Stimulated activated CD4-positive, alpha-beta T cell treated with anti-CD3 and anti-CD28 coated beads, Interleukin-15, amount 100 ng/mL, for 24 hours (primary cell): Measurements from ENCODE around the gene BFSP2.

Source experiments
- DNase-seq: peaks from one replicate; pipeline ENCODE4 v3.0.0-alpha.2; 2020

BFSP2 gene

DNA sequence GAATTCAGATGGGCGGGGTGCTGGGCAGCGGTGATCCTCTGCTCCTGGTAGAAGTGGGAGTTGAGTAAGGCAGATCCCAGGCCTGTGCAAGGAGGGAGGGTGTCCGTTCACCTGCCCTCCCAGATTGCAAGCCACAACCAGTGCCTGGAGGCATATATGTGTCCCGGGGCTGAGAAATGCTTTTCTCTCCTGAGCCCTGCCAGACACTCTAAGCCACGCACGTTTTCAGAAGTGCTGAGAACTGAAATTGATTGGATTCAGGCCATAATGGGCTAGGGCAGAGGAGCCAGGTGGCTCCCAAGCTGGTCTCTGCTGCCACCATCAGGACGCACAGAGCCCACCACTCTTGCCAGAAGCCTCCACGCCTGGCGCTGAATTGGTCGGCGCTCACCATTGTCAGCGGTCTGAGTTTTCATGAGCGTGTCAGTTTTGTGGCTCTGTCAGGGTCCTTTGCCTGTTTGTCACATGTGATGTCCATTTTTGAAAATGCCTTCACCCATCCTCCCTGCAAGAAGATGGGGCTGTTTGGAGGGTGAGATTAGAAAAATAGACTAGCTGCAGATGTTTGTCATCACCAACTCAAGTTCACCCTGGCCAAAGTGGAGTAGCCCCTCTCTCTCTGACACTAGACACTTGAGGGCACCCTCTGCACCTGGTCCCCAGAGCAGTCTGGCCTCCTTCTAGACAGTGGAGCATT lies 15.4 kb upstream of the BFSP2 start:
- DNase-seq = peak; percentile 52

DNA sequence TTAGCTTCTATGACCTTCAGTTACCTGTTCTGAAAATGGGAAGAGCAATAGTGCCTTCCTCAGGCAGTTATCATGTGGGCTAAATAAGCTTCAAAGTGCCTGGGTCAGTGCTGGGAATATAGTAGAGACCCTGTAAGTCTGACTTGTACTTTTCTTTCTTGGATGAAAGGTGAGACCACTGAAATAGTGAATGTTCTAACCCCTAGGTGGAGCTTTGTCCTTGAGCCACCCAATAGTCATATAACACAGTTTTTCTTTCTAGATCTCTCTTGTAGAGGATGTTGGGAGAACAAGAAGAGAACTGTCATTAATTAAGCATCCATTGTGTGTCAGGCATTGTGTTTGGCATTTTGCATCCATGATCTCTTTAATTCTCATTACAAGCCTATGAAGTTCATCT lies 13.0 kb upstream of the BFSP2 start:
- DNase-seq = no peak

DNA sequence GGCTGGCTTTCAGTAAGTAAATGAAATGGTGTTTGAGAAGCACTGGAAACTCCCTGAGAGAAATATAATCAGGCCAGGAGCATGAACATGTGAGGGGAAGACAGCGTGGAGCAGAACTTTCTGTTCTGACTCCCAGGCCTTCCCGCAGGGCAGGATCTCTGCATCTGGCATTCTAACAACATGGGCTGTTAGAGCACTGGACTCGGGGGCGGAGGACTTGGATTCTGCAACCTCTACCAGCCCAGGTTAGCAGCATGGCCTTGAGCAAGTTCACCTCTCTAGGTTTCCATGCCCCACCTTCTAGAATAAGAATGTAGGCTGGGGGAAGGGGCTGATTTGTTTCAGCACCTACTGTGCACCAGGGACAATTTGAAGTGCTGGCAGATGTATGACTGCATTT lies 12.5 kb upstream of the BFSP2 start:
- no peak for DNase-seq

DNA sequence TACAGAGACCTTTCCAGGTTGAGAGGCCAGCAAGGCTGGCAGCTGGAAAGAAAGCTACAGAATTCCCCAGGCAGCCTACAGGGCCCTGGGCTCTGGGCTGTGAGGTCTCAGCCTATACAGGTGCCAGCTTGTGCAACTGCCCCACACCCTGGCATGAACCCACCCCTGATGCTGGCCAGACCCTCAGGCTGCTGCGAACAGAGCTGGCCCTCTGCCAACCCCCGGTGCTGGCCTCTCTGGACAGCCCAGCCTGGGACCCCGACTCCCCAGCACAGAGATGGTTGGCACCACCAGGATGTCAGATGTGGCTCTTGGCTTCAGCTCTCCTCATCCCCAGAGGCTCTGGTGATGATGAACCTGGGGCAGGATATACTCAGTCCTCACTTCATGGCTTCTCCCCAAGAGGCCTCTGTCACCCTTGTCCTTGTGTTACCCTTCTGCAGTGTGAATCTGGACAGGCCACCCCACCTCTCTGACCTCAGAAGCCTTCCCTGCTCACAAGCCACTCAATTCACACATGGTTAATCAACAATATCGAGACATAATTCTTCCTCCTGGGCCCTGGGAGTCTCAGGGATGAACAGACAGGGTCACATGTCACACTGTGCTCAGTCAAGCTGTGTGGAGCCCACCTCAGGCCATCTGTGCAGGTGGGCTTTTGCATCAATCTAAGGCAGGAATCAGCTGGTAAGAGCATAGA lies 11.0 kb upstream of the BFSP2 start:
- no peak for DNase-seq

DNA sequence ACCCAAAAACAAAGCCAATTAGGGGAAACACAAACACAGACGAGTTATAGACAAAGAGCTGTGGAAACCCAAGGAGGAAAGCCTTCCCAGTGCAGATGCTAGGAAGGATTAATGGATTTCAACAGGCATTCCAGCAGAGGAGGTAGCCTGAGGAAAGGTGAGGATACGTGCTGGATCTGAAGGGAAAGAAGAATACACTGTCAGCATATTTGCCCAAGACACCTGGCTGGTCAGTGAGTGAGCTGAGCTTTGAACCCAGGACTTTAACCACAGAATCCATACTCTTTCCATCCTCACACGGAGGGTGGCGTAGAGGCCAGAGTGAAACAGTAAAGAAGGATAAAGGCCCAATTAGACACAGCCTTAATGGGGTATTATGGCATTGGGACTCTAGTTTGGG lies 9.1 kb upstream of the BFSP2 start:
- no peak for DNase-seq

DNA sequence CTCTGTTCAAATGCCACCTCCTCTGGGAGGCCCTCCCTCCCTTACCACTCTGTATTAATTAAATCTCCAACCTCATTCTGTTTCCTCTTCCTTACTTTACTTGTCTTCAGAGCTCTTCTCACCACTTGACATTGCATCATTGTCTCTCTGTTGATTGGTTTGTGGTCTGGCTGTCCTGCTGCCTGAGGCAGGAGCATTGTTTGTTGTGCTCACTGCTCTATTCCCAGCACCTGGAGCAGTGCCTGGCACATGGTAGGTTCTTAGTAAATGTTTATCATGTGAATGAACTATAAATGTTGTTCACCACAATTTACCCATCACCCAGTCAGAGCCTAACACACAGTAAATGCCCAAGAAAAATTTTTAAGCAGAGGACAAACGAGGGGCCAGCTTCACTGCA lies 6.7 kb upstream of the BFSP2 start:
- no peak for DNase-seq

DNA sequence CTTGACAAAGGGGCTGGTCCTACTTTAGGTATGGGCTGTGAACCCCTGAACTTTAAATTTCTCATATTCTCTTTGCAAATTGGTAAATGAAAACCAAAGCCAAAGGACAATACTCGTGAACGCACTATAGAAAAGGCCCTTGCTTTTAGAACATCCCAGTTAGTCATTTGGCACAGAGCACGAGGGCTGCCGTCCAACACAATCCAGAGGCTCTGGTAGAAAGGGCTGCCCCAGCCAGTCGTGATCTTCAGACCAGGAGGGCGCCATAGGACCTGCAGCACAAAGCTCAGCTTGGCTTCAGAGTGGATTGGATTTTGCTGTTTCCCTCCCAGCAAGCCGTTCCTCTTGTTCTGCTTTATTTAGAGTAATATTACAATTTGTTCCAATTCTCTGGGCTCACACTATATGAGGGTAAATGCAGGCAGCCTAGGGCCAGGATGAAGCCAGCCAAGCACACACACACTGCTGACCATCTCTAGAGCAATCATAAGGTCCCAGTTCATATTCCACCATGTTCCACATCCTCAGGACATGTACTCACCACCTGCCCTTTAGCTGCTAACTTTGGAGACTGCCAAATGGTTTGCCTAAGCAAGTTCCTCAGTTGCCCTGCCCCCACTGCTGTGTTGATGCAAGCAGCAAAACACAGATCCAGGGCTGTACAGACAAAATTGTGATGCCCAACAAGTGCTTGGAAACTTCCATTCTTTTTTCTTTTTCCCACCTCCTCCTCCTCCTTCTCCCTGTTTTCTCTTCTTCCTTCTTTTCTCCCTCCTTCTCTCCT lies 6.0 kb upstream of the BFSP2 start:
- DNase-seq = no peak

DNA sequence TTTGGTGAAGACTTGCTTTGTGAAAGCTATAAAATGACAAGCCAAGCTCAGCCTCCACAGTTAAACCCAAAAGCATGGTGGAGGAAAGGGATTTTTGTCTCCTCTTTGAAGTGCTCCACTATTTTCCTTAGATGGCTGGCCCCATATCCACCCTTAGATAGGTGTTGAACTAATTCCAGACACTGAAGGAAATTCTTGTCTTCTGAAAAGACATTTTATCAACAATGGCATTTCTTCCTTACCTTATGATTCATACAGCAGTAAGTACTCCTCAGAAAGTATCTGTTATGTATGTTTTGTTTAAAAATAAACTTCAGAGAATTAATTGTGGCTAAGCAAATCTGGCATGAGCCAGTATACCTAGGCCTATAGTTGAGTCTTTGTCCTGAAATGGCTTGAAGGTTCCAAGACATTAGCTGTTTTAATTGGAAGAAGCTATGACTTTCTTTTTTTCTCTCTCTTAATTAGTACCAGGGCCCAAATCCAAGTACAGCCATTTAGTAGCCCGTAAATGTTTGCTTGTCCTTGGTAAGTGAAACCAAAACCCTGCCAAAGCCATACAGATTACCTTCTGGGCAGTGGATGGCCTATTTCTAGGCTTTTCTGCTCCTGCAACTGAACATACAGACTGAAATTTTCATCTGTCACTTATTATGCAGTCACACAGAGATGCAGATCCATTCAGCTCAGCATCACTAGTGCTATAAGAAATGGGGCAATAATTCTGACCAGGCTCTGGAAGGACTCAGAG lies 5.1 kb upstream of the BFSP2 start:
- no peak for DNase-seq

DNA sequence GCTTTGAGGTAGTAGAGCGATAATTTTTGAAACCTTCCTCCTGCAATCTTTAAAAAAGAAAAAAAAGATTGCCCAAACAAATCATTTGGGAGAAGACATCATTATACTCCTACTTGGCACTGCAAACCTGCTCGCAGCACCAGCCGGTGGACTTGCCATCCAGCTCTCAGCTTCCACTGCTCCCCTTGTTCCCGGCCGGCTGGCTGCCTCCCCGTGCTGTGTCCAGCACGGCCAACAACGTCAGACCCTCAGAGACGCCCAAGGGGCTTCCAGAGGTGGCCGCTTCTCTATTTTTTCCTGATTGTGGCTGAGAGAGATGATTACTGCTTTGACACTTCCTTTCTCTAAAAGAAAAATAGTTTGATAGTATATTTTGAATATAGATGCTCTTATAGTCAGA lies 3.0 kb upstream of the BFSP2 start:
- no peak for DNase-seq

DNA sequence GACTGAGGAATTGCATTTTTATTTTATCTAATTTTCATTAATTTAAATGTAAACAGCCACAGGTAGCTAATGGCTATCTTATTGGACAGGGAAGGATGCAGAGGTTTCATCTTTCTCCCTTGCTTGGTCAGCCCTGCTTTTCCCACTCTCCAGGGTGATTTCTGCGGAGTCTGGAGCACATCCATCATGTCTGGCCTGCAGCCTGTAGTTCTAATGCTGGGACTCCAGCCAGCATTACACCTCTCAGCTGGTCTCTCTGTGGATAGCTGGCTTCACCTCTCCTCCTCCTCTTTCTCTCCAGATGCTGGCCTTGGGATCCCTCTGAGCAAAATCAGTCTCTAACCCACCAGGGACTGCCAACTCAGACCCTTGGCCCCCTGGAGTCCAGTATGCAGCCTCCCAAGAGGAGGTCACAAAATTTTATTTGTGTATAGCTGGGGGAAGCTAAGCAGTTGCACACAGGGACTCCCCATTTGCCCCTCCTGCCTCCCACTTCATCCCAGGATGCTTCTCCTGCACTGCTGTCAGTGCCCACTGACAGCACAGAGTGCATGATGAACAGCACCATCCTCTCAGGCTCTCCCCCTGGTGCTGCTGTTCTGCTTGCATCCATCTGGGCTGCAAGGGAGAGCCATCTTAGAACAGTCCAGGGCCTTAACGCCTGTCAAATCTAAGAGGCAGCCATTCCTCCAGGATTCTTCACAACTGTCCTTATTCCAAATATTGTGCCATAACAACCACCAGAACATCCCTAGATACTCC lies 1.7 kb downstream of the BFSP2 start:
- DNase-seq = no peak

DNA sequence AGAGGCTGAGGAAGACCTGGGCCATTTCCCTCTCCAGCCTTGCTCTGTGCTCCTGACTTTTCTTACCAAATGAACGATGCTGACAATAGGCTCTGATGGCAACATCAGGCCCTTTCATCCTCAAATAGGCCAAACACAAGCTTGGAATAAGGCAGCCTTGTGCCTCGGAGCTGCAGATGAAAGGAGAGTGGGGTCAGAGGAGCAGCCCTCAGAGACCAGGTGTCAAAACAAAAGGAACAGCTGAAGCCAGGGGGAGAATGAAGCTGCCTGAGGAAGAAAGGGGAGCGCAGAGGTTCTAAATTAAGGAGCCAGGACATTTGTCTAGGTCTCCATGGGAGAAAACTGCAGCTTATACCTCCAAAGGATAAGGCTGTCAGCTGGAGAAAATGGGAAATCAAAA lies 5.1 kb downstream of the BFSP2 start:
- DNase-seq = no peak

DNA sequence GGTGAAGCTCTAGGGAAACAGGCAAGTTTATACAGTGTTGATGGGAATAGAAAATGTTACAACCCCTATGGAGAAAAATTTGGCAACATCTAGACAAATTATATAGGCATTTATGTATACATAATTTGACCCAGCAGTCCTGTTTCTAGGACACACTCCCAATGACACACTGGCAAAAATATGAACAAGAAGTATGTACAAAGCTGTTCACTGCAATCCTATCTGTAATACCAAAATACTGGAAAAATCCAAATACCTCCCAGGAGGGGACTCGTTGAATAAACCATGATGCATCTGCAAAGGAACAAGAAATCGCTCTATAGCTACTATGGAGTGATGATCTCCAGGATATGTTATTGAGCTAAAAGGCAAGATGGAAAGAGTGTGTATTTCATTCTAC lies 8.5 kb downstream of the BFSP2 start:
- no peak for DNase-seq

DNA sequence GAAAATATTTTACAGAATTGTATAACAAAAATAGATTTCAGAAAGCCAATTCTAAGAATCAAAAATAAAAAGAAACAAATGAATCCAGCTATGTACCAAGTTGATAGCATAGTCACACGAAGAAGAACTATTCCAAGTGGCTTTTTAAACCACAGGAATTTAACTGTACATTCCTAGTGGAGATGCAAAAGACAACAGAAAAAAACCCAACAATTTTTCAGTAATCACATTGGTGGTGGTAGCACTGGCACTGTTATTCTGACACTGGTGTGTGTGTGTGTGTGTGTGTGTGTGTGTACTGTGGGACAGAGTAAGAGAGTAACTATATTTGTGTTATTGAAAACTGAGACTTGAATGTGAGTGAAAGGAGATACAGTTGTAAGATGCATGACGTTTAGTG lies 9.1 kb downstream of the BFSP2 start:
- DNase-seq = no peak

DNA sequence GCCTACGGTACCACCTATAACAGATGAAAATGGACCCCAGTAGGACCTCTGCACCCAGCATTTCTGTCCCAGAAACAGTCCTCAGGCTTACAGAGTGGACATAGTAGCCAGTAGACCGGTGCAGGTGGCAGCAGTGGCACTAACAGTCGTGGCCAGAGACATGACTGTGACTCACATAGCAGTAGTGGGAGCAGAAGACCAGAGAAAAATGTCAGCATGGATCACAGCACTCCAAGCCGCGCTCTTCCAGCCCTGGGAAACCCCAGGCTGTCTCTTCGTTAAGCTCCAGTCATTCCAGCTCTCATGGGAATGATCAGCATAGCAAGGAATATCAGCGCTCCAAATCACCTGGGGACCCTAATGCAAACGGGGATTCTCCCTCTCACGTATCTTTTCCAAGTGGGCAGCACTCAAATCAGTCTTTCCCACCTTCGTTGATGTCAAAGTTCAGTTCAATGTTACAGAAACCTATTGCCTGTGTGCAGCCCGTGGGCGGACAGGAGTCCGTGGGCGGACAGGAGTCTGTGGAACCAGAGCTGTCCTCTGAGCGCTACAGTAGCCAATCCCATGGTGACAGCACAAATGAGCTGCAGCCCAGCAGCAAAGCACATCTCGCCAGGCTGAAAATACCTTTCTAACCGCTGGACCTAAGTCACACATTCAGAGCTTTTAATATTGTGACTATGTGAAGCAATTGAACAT lies 10.5 kb downstream of the BFSP2 start:
- no peak for DNase-seq

DNA sequence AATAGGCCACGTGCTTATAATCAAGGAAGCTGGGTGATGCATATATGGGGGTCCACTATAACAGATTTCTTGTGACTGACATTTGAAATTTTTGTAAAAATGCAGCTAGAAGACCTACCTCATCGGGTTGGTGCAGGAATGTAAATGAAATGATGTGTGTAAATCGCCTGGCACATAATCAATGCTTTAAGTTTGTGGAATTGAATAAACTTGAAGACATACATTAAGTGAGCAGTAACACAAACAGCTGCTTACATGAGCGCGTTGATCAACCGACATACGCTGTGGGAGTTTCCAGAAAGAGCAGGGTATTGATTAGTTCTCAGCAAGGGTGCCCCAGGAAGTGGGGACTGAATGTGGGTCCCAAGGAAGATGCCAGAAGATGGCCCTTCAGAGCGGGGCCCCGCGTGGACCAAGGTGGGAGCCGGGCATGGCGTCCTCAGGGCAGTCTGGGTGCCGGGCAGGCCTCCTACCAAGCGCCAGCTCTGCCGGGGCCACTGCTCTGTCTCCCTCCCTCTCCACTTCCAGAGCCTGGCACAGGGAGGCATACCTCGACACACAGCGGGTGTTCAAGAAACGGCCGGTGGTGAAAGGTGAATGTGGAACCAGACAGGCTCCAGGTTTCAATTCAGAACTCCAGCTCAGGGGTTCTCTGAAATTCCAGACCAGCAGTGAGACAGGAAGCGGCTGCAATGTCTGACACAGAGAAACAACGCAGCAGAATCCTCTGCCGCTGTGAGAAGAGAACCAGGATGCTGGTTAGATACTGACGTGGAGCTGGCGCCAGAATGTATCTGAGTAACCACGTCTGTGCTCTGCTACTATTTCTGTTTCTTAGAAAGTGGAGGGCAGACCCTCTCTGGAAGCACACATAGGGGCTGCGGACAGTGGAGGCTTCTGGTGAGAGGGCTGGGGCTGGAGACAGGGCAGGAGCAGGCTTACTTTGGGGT lies 12.6 kb downstream of the BFSP2 start:
- DNase-seq = no peak

DNA sequence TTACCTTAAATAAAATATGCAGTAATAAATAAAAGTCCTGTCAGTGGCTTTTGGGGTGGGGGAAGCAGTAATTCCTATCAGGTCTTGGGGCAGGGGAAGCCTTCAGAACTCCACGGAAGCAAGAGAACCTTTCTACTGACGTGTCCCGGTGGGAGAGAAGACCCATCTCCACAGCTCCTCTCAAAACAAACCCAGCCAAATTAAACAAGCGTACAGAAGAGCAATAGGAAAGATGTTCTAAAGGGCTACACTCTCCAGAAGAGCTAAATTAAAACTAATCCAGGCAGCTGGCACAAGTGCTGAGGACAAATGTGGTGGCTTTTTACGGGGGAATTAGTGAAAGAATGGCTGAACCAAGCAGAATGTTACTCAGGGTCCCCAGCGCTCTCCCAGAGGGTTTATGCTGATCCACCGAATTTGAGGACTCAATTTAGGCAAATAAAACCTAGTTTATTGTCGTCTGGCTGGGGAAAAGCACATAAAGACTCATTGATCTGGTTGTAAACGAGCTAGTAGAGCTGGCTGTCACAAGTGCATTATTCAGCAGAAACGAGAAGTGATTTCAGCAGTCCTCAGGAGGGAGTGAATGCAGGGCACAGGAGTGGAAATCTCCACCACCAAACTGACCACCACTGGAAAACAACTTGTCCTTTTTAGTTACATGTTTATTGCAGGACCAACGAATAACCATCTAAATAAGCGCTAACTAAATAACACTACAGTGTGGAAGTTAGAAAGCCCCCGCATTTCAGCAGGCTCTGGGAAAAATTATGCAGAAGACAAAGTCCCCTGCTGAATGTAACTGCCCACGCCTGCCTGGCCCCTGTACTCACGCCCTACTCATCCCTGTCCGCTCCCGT lies 13.5 kb downstream of the BFSP2 start:
- DNase-seq = no peak

DNA sequence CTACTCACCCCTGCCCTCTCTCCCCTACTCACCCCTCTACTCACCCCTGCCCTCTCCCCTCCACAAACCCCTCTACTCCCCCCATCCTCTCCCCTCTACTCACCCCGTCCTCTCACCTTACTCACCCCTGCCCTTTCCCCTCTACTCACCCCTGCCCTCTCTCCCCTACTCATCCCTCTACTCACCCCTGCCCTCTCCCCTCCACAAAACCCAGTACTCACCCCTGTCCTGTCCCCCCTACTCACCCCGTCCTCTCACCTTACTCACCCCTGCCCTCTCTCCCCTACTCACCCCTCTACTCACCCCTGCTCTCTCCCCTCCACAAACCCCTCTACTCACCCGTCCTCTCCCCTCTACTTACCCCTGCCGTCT lies 14.2 kb downstream of the BFSP2 start:
- no peak for DNase-seq

DNA sequence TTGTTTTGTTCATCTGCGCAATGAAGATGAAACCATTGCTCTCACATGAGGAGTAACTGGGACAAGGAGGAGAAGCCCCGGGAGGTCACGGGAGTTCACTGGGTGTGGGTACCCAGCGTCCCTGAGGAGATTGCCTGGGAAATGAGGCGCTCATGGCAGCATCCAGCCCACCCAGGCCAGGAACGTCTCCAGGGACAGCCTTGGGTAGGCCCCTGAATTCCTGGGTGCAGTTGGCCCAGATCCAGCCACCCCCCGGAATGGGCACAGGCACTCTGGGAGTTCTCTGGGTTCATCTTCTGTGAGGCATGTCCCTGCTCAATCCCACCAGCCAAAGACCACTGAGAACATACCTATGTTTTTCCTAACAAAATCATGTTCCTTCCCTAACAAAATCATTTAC lies 18.5 kb downstream of the BFSP2 start:
- no peak for DNase-seq

DNA sequence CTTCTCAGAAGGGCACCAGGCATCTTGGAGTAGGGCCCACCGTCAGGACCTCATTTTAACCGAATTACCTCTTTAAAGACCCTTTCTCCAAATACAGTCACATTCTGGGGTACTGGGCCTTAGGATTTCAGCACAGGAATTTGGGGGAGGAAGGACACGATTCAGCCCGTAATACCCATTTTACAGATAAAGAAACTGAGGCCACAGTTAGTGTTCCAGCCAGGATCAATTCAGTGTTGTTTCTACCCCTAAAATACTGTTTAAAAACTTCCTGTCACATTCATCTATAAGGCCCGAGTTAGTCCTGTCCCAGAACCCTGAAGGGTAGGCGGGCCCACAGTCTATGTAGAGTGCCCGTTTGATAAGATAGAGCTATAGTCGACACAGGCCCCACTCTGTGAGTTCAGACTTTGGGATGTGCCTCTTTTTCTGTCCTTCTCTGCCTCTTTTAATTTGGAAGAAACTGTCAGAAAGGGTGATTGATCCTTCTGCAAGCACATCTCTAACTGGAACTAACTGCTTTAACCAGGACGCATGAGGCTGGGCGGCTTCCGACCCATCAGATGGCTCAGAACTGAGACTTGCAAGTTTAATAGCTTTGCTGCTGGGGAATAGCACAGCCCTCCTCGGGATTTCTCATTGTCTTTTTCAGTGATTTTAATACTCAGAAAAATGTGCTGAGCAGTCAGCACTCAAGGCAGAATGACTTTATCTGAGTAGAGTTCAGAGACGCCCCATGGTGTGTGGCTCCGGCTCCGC lies 19.5 kb downstream of the BFSP2 start:
- no peak for DNase-seq
